ENCODE measurements around the gene RRAGD.

RRAGD gene

GRCh38 chr6:89433252-89434149 lies 21.4 kb upstream of the RRAGD start:
- no peak for TF ChIP-seq CTCF (IDR thresholded peaks at IDR 0.05)

- peak; percentile 73 for TF ChIP-seq CTCF (IDR thresholded peaks at IDR 0.05)
Observed at GRCh38 chr6:89432875-89433251, 20.8 kb upstream of the RRAGD start, which contains the start of gene ANKRD6. ANKRD6 (plus strand) TSS chr6:89433152; CDS start chr6:89566977, 133,825 bp downstream.

GRCh38 chr6:89430201-89430962 lies 18.3 kb upstream of the RRAGD start:
- TF ChIP-seq CTCF (IDR thresholded peaks at IDR 0.05), result no peak

- no peak for TF ChIP-seq CTCF (IDR thresholded peaks at IDR 0.05)
Observed at GRCh38 chr6:89416796-89417195, 4.7 kb upstream of the RRAGD start.

- TF ChIP-seq CTCF (IDR thresholded peaks at IDR 0.05), result no peak
Observed at GRCh38 chr6:89415185-89415584, 3.1 kb upstream of the RRAGD start.

GRCh38 chr6:89414215-89414614 lies 2.1 kb upstream of the RRAGD start:
- no peak for TF ChIP-seq CTCF (IDR thresholded peaks at IDR 0.05)

GRCh38 chr6:89413006-89413400 lies 930 bp upstream of the RRAGD start:
- no peak for TF ChIP-seq CTCF (IDR thresholded peaks at IDR 0.05)

All from LNCAP (cell line).